ENCODE data around the gene MOK.

GRCh38 chr14:102352213-102352612 lies 47.2 kb upstream of the MOK start:
- TF ChIP-seq POLR2A (IDR thresholded peaks at IDR 0.05; ENCODE audit: low read depth, low read length) (no peak), POU2F2 (IDR thresholded peaks at IDR 0.05; ENCODE audit: low read depth, low read length) (no peak), POLR2AphosphoS5 (IDR thresholded peaks at IDR 0.05; ENCODE audit: low read depth, low read length) (no peak), TAF1 (IDR thresholded peaks at IDR 0.05; ENCODE audit: low read depth, low read length) (no peak), SPI1 (IDR thresholded peaks at IDR 0.05; ENCODE audit: low read depth, low read length) (no peak), PAX5 (IDR thresholded peaks at IDR 0.05; ENCODE audit: insufficient read depth, low read length, severe bottlenecking) (no peak)

Data from GM12891 (cell line).